GM12864 (cell line): Measurements from ENCODE around the gene RER1.

Experiments used
- DNase-seq: peaks from one replicate; pipeline ENCODE4 v3.0.0-alpha.2; 2011; ENCODE audit warnings: low read depth
- H3K4me3 ChIP-seq: 2 replicates; pipeline ENCODE4 v1.5.1; 2011; ENCODE audit warnings: mild to moderate bottlenecking, low read depth, low read length, control low read depth
- TF ChIP-seq, protein P1 (sequence below): IDR thresholded peaks from 2 replicates; pipeline ENCODE4 v1.5.1; 2011; ENCODE audit warnings: low read depth, mild to moderate bottlenecking, moderate library complexity, low read length, control low read depth, inconsistent platforms; ENCODE audit errors: missing control alignments

RER1 gene

DNA sequence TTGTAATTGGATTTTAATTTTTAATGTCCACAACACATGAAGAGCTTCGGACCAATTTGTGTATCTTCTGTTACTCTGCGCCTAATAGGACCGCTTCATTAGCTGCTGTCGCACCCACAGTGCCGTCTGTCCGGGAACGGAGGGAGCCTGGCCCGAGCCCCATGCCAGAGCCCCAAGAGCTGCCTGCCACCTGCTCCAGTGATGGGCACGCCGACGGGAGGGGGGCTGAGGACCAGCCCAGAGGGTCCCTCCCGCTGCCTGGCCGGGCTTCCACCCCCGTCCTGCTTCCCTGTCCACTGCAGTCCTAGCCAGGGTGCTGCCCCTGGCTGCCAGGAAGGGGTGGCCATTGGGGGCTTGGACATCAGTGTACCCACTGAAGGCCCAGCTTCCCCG lies 54.2 kb downstream of the RER1 start:
- TF ChIP-seq, protein P1, sequence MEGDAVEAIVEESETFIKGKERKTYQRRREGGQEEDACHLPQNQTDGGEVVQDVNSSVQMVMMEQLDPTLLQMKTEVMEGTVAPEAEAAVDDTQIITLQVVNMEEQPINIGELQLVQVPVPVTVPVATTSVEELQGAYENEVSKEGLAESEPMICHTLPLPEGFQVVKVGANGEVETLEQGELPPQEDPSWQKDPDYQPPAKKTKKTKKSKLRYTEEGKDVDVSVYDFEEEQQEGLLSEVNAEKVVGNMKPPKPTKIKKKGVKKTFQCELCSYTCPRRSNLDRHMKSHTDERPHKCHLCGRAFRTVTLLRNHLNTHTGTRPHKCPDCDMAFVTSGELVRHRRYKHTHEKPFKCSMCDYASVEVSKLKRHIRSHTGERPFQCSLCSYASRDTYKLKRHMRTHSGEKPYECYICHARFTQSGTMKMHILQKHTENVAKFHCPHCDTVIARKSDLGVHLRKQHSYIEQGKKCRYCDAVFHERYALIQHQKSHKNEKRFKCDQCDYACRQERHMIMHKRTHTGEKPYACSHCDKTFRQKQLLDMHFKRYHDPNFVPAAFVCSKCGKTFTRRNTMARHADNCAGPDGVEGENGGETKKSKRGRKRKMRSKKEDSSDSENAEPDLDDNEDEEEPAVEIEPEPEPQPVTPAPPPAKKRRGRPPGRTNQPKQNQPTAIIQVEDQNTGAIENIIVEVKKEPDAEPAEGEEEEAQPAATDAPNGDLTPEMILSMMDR = no peak
- no peak overlapping the region for H3K4me3 ChIP-seq
- DNase-seq = no peak

DNA sequence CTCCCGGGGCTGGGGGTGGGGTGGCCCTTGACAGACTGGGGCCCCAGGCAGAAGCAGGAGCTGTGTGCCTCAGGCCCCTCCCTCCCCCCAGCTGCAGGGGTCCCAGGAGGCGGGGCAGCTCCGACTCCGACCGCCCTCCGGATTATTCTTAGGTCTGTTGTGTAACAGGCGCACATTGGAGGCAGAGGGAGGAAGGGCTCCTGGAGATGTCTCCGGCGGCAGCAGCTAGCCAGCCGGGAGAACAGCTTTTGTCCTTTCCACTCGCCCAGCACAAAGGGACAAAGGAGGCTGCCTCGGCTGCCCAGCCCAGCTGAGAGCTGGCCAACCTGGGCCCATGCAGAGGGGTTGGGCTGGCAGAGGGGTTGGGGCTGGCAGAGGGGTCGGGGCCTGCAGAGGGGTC lies 54.8 kb downstream of the RER1 start:
- no peak for DNase-seq
- TF ChIP-seq, protein P1 = no peak
- H3K4me3 ChIP-seq = no peak overlapping the region

DNA sequence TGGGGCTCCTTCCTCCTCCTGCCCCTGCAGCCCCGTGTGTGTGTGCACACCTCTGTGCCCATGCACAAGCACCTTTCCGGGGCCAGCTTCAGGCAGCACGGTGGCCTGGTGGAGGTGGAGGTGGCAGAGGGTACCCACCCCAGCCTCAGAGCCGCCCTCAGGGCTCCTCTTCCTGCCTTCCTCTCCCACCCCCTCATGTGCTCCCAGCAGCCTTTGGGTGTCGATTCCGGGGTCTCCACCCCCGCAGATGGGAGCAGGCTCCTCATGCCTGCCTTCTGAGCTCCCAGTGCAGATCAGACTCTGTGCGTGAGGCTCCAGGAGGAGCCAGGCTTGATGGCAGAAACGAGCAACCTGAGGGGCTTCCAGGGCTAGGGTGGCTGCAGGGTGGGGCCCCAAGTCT lies 55.2 kb downstream of the RER1 start:
- H3K4me3 ChIP-seq = no peak overlapping the region
- TF ChIP-seq, protein P1 = no peak
- DNase-seq = no peak

DNA sequence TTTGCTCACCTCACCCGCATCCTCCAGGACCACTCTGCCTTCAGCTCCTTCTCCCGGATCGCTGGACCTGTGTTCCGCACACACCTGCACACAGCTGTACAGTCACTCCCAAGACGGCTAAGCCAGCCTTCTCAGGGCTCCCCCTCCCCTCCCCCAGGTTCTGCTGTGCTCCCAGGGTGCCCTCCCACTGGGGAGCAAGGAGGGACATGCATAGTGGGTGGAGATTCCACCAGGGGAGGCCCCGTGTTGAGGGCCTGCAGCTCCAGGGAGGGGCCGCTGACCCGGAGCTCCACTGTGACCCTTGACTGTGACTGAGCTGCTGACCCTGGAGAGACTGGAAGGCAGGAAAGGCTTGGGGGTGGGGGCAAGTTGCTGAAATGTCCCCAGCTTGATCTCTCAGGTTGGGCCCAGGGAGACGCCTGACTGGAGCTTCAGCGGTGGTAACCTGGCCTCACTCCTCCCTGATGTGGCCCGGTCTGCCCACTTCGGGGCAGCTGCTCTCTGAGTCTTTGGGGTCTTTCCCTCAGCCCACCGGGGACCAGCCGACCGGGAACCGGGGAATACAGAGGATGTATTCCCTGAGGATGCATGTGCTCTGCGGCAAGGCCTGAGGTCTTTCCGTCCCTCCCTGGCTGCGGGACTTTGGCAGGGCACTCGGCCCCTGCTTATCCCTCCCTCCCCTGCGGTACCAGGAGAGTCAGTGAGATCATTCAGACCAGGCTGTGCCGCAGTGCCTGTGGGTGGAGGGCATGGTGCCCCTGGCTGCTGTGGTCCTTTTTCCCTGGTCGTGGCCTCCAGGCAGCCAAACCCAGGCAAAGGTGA lies 55.8 kb downstream of the RER1 start:
- H3K4me3 ChIP-seq = no peak overlapping the region
- DNase-seq = no peak
- TF ChIP-seq, protein P1 = no peak

DNA sequence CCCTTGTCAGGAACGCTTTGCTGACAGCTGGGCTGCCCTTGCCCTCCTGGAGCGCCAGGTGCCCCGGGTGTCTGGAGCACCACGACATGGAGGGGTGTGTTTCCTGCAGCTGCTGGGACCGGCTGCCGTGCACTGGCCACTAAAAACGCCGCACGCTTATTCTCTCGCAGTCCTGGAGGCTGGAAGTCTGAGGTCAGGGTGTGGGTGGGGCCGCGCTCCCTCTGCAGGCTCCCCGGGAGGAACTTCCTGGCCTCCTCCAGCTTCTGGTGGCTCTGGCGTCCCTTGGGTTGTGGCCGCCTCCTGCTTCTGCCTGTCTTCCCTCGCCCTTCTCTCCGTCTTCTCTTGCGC lies 56.4 kb downstream of the RER1 start:
- no peak for DNase-seq
- TF ChIP-seq, protein P1 = no peak
- H3K4me3 ChIP-seq = no peak overlapping the region

DNA sequence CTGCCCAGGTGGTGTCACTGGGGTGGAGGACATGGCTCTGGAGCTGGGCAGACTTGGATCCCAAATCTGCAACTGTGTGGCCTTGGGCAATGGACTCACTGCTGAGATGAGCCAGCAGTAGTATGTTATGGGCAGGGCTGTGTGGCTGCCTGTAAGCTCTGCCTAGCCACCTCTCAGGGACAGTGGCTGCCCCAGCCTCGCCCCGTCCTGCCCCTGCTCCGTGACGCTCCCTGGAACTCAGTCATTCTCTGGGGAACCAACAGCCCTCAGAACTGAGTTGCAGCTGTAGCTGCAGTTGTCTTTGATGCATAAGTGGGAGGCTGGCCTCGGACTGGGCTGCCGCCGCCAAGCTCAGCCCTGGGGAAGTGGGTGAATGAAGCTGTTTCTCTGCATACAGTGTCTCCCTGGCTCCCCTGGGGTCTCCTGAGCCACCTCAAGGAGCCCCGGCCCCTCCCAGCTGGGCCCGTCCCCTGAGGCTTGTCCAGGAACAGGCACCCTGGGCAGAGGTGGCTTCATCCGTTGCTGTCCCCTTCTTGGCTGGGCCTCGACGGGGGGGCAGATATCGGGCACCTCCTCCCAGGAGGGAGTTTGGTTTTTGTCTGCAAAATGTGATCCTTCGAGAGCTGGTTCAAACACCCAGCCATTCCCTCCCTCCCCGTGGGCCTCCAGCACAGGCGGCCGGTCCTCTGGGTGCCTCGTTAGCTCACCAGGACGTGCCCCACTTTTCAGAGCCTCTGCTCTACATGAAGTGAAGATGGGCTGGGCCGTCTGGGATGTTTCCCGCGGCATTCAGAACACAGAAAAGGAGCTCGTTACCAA lies 58.2 kb downstream of the RER1 start:
- DNase-seq = no peak
- no peak overlapping the region for H3K4me3 ChIP-seq
- TF ChIP-seq, protein P1 = no peak
